ENCODE measurements around the gene DNAH2.

The DNAH2 gene

DNA sequence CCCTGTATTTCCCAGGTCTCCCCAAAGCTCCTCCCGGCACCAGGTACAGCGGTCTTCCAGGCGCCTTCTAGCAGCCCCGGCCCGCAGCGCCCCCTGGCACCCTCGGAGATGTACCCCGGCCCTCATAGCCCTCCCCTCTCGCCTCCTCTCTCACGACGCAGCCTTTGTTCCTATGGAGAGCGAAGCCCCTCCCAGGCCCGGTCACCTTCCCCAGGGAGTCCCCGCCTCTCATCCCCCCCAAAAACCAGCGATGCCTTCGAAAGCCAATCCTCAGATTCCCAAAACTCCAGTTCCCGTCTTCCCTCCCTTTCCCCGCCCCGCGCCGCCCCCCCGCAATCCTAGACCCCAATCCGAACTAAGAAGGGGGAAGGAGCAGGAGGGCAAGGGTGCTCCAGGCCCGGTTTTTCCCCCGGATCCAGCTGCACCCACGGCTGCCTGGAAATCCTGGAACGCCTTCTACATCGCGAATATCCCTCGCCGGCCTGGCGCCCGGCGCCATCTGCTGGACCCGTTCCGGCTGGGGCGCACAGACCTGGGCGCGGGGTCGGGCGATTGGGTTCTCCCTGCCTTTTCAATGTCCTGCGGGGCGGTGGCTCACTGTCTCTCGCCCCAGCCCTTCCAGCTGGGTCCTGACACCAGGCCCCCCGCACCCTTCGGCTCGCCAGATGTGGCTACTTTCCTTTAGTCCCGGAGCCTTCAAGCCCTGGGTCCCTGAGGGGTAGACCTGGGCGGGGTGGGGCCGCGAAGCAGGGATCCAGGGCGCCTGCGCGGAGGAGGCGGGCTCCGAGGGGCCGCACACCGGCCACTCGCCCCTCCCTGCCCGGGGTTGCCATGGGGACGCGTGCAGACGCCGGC is at the start of gene DNAH2:
DNAH2 (plus strand) TSS at position 844 of the 855 bp plus-strand sequence. CDS start 1,991 bp downstream, outside the sequence.
- no peak for DNase-seq (ENCODE audit: low read depth in 2 of 2)

- DNase-seq (ENCODE audit: low read depth in 2 of 2) = no peak
Observed at GRCh38 chr17:7668482-7668881, 49.1 kb upstream of the DNAH2 start.

DNA sequence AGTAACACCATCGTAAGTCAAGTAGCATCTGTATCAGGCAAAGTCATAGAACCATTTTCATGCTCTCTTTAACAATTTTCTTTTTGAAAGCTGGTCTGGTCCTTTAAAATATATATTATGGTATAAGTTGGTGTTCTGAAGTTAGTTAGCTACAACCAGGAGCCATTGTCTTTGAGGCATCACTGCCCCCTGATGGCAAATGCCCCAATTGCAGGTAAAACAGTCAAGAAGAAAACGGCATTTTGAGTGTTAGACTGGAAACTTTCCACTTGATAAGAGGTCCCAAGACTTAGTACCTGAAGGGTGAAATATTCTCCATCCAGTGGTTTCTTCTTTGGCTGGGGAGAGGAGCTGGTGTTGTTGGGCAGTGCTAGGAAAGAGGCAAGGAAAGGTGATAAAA is 44.3 kb upstream of the DNAH2 start:
- no peak for DNase-seq (ENCODE audit: low read depth in 2 of 2)

DNA sequence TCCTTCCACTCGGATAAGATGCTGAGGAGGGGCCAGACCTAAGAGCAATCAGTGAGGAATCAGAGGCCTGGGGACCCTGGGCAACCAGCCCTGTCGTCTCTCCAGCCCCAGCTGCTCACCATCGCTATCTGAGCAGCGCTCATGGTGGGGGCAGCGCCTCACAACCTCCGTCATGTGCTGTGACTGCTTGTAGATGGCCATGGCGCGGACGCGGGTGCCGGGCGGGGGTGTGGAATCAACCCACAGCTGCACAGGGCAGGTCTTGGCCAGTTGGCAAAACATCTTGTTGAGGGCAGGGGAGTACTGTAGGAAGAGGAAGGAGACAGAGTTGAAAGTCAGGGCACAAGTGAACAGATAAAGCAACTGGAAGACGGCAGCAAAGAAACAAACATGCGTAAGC is 42.6 kb upstream of the DNAH2 start:
- DNase-seq (ENCODE audit: low read depth in 2 of 2) = no peak

DNA sequence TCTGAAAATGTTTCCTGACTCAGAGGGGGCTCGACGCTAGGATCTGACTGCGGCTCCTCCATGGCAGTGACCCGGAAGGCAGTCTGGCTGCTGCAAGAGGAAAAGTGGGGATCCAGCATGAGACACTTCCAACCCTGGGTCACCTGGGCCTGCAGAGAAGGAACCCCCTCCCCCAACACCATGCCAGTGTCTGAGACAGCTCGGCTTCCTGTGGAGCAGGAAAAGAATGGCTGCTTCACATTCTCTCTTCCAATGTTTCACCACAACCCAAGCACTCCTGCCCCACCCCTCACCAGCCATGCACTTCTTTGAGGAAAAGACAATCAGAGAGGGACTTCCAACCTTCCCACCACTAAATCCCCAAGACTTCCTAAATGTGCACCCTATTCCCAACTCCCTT is 41.0 kb upstream of the DNAH2 start:
- no peak for DNase-seq (ENCODE audit: low read depth in 2 of 2)

DNA sequence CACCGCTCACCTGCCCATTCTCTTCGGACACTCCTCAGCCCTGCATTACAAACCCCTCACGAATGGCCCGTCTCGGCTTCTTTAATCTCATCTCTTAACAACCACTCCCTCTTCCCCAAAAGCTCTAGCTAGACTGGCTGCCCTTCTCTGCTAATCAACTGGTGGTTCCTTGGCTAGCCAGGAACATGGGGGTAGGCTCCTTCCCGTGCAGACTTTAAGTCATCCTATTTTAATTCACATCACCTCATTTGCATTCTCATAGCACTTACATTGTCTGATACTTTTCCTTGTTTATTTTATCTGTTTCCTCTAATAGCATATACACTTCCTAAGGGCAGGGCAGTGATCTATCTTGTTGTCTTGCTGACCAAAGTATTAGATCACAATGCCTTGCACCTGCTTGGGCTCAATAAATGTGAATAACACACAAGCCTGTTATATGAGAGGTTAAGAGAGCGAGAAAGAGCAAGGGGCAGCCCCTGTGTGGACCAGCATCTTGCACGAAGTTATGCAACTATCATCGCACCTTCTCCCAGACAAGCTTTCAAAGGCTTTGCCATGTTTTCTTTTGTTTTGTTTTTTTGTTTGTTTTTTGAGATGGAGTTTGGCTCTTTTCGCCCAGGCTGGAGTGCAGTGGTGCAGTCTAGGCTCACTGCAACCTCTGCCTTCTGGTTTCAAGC is 40.0 kb upstream of the DNAH2 start:
- DNase-seq (ENCODE audit: low read depth in 2 of 2) = no peak

GRCh38 chr17:7684851-7685532 is 32.6 kb upstream of the DNAH2 start:
- no peak for DNase-seq (ENCODE audit: low read depth in 2 of 2)

DNA sequence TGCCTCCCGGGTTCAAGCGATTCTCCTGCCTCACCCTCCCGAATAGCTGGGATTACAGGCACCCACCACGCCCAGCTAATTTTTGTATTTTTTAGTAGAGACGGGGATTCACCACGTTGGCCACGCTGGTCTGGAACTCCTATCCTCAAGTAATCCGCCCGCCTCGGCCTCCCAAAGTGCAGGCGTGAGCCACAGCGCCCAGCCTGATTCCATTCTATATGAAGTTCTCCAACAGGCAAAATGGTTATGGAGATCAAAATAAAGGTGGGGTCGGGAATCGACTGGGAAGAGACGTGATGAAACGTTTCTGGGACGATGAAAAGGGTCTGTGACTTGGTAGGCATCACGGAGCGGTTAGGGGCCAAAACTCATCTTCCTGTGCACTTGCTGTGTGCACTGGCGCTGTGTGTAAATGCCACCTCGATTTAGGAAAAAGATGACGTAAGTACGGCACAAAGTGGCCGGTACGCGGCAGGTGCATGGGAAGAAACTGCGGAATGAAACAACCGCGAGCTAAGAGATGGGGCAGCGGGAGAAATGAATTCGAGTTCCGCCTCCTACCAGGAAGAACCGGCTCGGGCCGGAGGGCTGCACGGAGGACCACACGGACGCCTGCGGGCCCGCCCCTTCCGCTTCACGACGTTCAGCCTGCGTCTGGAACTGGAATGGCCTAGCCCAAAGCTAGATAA is 31.9 kb upstream of the DNAH2 start:
- DNase-seq (ENCODE audit: low read depth in 2 of 2) = peak; percentile 69 to 78

DNA sequence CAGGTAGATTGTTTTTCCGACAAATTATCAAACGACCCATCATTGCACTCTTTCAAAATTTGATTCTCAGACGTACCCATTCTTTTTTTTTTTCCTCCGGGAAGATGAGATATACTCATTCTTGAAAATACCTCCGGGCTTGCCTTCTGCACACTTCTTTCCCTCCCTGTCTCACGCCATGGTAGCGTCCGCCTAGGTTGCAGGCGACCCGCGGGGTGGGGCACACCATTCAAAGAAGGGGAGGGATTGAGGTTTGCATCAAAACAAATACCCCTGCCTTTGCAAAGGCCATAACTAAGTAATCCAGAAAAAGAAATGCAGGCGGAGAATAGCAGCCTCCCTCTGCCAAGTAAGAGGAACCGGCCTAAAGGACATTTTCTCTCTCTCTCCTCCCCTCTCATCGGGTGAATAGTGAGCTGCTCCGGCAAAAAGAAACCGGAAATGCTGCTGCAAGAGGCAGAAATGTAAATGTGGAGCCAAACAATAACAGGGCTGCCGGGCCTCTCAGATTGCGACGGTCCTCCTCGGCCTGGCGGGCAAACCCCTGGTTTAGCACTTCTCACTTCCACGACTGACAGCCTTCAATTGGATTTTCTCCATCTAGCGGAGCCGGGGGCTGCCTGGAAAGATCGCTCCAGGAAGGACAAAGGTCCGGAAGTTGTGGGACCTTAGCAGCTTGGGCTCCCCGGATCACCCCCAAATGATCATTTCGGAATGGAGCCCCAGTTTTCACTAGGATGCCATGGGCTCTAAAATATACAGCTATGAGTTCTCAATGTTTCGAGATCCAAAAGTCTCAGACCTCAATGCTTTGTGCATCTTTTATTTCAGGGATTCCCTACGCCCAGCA is 31.1 kb upstream of the DNAH2 start:
- DNase-seq (ENCODE audit: low read depth in 2 of 2) = peak; percentile 52 to 54

GRCh38 chr17:7687072-7687907 is 30.3 kb upstream of the DNAH2 start, which contains the start of gene TP53:
Gene TP53, minus strand, starts transcription at chr17:7687490. Its CDS starts 10,896 bp downstream, at chr17:7676594.
- peak; percentile 75 to 84 for DNase-seq (ENCODE audit: low read depth in 2 of 2)

GRCh38 chr17:7687908-7688807 is 29.4 kb upstream of the DNAH2 start, which contains the start of gene WRAP53:
Gene WRAP53, plus strand, starts transcription at chr17:7688477. Its CDS starts 172 bp downstream, at chr17:7688649.
- DNase-seq (ENCODE audit: low read depth in 2 of 2) = peak; percentile 88 to 91

GRCh38 chr17:7688808-7689316 is 28.7 kb upstream of the DNAH2 start:
- no peak for DNase-seq (ENCODE audit: low read depth in 2 of 2)

GRCh38 chr17:7695586-7695985 is 22.0 kb upstream of the DNAH2 start:
- DNase-seq (ENCODE audit: low read depth in 2 of 2) = no peak

DNA sequence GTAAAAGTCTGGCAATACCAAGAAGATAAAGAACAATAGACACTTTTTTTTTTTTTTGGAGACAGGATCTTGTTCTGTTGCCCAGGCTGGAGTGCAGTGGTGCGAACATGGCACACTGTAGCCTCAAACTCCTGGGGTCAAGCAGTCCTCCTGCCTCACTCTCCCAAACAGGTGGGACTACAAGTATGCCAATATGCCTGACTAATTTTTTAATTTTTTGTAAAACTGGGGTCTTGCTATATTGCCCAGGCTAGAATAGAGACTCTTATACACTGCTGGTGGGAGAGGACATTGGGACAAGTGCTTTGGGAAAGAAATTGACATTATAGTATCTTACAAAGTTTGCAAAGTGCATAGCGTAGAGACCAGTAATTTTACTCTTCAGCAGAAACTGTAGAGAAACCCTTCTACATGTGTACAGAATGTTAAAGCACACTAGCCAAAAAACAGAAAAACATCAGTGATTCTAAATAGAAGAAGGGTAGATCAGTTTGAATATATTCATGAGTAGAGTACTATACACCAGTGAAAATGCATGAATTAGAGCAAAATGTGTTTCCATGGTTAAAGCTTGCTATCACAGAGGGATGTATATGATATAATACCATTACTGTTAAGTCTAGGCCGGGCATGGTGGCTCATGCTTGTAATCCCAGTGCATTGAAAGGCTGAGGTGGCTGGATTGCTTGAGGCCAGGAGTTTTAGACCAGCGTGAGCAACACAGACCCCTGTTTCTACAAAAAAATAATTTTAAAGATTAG is 19.5 kb upstream of the DNAH2 start:
- no peak for DNase-seq (ENCODE audit: low read depth in 2 of 2)

DNA sequence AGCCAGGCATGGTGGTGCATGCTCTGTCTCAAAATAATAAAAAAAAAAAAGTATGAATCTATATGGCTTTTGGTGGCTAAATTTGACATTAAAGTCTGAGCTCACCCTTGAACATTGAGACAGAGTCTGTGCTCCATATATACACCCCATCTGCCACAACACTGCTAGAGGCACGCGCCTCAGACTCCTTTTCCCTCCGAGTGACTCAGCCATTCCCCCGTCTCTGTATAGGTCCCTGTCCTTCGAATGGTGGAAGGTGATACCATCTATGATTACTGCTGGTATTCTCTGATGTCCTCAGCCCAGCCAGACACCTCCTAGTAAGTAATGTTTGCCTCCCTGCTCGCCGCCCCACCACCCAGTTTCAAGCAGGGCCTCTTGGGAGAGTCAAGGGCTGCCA is 17.0 kb upstream of the DNAH2 start:
- no peak for DNase-seq (ENCODE audit: low read depth in 2 of 2)

- no peak for DNase-seq (ENCODE audit: low read depth in 2 of 2)
Observed at GRCh38 chr17:7701681-7702080, 15.9 kb upstream of the DNAH2 start.

DNA sequence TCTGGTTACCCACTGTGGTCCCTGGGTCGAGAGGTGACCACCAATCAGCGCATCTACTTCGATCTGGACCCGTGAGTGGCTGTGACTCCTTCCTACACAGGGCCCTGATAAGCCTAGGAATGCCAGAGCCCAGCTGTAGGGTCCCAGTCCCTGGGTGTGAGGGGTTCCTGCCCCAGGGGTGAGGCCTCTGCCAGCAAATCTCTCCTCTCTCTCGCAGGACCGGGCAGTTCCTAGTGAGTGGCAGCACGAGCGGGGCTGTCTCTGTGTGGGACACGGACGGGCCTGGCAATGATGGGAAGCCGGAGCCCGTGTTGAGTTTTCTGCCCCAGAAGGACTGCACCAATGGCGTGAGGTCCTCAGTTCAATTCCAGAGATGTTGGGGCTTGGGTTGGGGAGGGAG is 14.8 kb upstream of the DNAH2 start:
- no peak for DNase-seq (ENCODE audit: low read depth in 2 of 2)

Data from activated CD8-positive, alpha-beta memory T cell treated with anti-CD3 and anti-CD28 coated beads for 4 hours (primary cell).